T-helper 1 cell treated with Interleukin-12 subunit alpha and Interleukin-12 subunit beta and Interleukin-4 antibody, amounts not matched to agents 30 μg/mL and 1 μg/mL, for 36 hours (primary cell): ENCODE data around the gene MYH9.
"Not testable (repeated sequence)": the region's sequence is repeated elsewhere in the genome, so short reads cannot be mapped to it uniquely, and the experiment has no call there.

ENCODE experiments used
- H3K27ac Mint-ChIP-seq: one replicate; pipeline ENCODE4 v1.8.0; 2021; ENCODE audit warnings: mild to moderate bottlenecking, mixed read lengths
- H3K27me3 Mint-ChIP-seq: one replicate; pipeline ENCODE4 v1.8.0; 2021; ENCODE audit warnings: low read depth, mixed read lengths
- H3K36me3 Mint-ChIP-seq: one replicate; pipeline ENCODE4 v1.8.0; 2021; ENCODE audit warnings: low read depth, mixed read lengths
- H3K4me1 Mint-ChIP-seq: one replicate; pipeline ENCODE4 v1.8.0; 2021; ENCODE audit warnings: low read depth, mixed read lengths
- H3K4me3 Mint-ChIP-seq: one replicate; pipeline ENCODE4 v1.8.0; 2021; ENCODE audit warnings: mild to moderate bottlenecking, moderate library complexity, mixed read lengths
- H3K9me3 Mint-ChIP-seq: one replicate; pipeline ENCODE4 v1.8.0; 2021; ENCODE audit warnings: mixed read lengths

The MYH9 gene

GRCh38 chr22:36293606-36294292 lies 94.0 kb downstream of the MYH9 start:
- Mint-ChIP-seq H3K36me3 (peaks cover 63% of the 10 kb centered on the region), H3K9me3 (no peaks in the 10 kb centered on the region), H3K27me3 (no peaks in the 10 kb centered on the region), H3K4me1 (peaks cover 25% of the 10 kb centered on the region), H3K4me3 (no peak overlapping the region), H3K27ac (no peak overlapping the region)

- Mint-ChIP-seq H3K4me3 (no peak overlapping the region), H3K36me3 (peaks cover 64% of the 10 kb centered on the region), H3K9me3 (no peaks in the 10 kb centered on the region), H3K4me1 (peaks cover 29% of the 10 kb centered on the region), H3K27me3 (no peaks in the 10 kb centered on the region), H3K27ac (no peak overlapping the region)
Observed at GRCh38 chr22:36292823-36293530, 94.8 kb downstream of the MYH9 start.

GRCh38 chr22:36291831-36292740 lies 95.7 kb downstream of the MYH9 start:
- Mint-ChIP-seq H3K27me3 (no peaks in the 10 kb centered on the region), H3K27ac (peak overlapping the region; percentile 69), H3K4me1 (peaks cover 29% of the 10 kb centered on the region), H3K9me3 (no peaks in the 10 kb centered on the region), H3K4me3 (no peak overlapping the region), H3K36me3 (peaks cover 62% of the 10 kb centered on the region)

GRCh38 chr22:36290391-36291075 lies 97.2 kb downstream of the MYH9 start:
- peaks cover 32% of the 10 kb centered on the region for H3K4me1 Mint-ChIP-seq
- not testable (repeated sequence) for H3K9me3 Mint-ChIP-seq, H3K27ac Mint-ChIP-seq, H3K4me3 Mint-ChIP-seq, H3K27me3 Mint-ChIP-seq
- peaks cover 62% of the 10 kb centered on the region for H3K36me3 Mint-ChIP-seq

DNA sequence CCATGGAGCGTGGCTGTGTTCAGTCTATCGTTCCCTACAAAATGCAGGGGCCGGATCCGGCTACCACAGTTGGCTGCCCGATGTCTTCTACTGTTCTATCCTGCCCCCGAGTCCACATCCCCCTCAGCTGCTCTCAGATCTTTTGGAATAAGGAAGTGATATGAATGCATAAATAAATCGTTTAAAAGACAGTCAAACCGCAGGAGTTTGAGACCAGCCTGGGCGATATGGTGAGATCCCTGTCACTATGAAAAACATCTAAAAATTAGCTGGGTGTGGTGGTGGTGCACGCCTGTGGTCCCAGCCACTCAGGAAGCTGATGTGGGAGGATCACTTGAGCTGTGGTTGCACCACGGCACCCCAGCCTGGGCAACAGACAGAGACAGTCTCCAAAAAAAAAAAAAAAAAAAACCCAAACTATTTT lies 97.8 kb downstream of the MYH9 start:
- Mint-ChIP-seq H3K4me1 (peaks cover 32% of the 10 kb centered on the region), H3K4me3 (peak overlapping the region; percentile 63)
- not testable (repeated sequence) for H3K27me3 Mint-ChIP-seq

GRCh38 chr22:36289406-36289870 lies 98.3 kb downstream of the MYH9 start:
- H3K36me3 Mint-ChIP-seq: peaks cover 61% of the 10 kb centered on the region
- peak overlapping the region; percentile 76 for H3K27ac Mint-ChIP-seq
- H3K27me3 Mint-ChIP-seq: no peaks in the 10 kb centered on the region
- peak overlapping the region; percentile 63 for H3K4me3 Mint-ChIP-seq
- H3K9me3 Mint-ChIP-seq: no peaks in the 10 kb centered on the region
- peaks cover 31% of the 10 kb centered on the region for H3K4me1 Mint-ChIP-seq

More for the DNA sequence above, 97.8 kb downstream of the MYH9 start:
- Mint-ChIP-seq H3K36me3 (peaks cover 63% of the 10 kb centered on the region), H3K27ac (peak overlapping the region; percentile 76)
- not testable (repeated sequence) for H3K9me3 Mint-ChIP-seq

DNA sequence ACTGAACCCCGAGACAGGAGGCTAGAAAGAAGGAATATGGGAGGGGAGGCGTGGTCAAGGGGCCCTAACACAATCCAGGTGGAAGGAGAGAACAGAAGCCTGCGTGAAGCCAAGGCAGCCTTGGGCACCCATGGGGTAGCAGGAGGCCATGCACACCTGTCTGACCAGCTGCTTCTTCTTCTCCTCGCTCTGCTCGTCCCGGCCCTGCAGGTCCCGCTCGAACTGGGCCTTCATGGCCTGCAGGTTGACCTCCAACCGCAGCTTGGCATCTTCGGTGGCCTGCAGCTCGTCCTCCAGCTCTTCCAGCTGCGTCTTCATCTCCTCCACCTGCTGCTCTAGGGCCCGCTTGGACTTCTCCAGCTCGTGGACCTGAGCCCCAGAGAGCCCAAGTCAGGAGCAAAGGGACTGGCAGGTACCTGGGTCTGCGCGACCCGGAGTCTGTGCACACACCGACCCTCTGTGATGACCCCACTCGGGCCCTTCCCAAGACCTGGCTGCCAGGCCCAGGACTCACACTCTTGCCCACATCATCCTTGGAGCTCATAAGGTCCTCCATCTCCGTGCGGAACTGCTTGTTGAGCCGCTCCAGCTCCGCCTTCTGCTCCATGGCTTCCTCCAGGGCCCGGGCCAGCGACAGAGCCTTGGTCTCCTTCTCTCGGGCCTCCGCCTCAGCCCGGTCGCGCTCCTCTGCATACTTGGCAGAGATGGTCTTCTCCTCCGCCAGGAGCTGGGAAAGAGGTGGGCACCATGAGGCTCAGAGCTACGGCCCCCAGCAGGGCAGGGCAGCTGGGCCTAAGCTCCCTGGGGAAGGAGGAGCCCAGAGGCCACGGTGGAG lies 99.0 kb downstream of the MYH9 start:
- H3K4me1 Mint-ChIP-seq: peaks cover 29% of the 10 kb centered on the region
- H3K4me3 Mint-ChIP-seq: no peak overlapping the region

GRCh38 chr22:36287881-36288515 lies 99.8 kb downstream of the MYH9 start:
- H3K9me3 Mint-ChIP-seq: no peaks in the 10 kb centered on the region
- H3K27ac Mint-ChIP-seq: peak overlapping the region; percentile 31
- no peak overlapping the region for H3K4me3 Mint-ChIP-seq
- peaks cover 61% of the 10 kb centered on the region for H3K36me3 Mint-ChIP-seq
- peaks cover 29% of the 10 kb centered on the region for H3K4me1 Mint-ChIP-seq
- no peaks in the 10 kb centered on the region for H3K27me3 Mint-ChIP-seq

More for the DNA sequence above, 99.0 kb downstream of the MYH9 start:
- Mint-ChIP-seq H3K36me3 (peaks cover 59% of the 10 kb centered on the region), H3K9me3 (no peaks in the 10 kb centered on the region), H3K27me3 (no peaks in the 10 kb centered on the region), H3K27ac (peak overlapping the region; percentile 72)

DNA sequence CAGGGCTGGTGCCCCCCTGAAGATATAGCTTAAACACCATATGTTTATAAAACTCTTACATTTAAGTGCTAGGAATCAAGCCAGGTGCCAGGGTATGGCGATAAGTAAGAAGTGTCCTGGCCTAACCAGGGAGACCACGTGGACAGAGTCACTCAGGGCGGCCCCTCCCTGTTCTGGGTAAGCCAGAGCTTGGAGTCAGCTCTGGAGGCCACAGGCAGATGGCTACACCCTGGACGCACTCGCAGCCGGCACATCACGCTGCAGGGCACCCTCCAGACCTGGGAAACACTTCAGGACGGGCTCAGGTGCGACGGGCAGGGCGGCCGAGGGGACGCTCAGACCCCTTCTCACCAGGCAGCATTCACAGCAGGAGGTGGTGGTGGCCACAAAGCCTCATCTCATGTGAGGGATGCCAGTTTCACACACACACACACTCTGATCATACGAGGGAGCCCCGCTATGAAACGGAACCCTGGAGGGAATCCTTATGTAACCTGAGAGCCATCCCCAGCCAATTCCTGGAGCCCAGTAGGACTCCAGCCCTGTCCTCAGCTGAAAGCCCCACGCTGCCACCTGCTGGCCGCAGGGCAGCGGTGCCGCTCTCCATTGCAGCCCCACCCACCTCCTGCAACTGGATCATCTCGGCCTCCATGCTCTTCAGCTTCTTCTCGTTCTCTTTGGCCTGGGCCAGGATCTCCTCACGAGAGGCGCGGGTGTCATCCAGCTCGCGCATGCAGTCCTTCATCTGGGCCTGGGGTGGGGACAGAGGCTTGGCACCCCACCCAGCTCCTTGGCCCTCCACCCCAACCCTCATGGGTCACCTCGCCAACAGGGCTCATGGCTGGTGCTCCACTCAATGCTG lies 101.4 kb downstream of the MYH9 start:
- H3K27ac Mint-ChIP-seq: peak overlapping the region; percentile 62
- no peaks in the 10 kb centered on the region for H3K9me3 Mint-ChIP-seq
- peaks cover 61% of the 10 kb centered on the region for H3K36me3 Mint-ChIP-seq
- peaks cover 18% of the 10 kb centered on the region for H3K4me1 Mint-ChIP-seq
- no peaks in the 10 kb centered on the region for H3K27me3 Mint-ChIP-seq
- H3K4me3 Mint-ChIP-seq: no peak overlapping the region

DNA sequence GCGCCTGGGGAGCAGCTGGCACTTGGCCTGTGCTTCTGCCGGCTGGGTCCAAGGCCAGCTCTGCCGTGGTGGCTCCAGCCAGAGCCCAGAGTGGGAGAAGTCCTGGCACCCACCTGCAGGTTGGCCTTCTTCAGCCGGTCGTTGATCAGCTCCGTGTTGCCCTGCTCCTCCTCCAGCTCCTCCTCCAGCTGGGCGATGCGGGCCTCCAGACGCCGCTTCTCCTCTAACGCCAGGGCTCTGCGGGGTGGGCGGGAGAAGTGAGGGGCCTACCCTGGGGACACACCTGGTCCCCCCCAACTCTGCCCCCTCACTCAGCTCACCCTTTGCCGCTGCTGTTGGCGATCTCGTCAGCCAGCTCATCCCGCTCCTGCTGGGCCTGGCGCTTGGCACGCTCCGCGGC lies 102.2 kb downstream of the MYH9 start:
- Mint-ChIP-seq H3K27ac (no peak overlapping the region), H3K36me3 (peaks cover 63% of the 10 kb centered on the region), H3K4me3 (no peak overlapping the region), H3K4me1 (peaks cover 18% of the 10 kb centered on the region), H3K9me3 (no peaks in the 10 kb centered on the region), H3K27me3 (no peaks in the 10 kb centered on the region)

- H3K36me3 Mint-ChIP-seq: peaks cover 66% of the 10 kb centered on the region
- H3K27ac Mint-ChIP-seq: no peak overlapping the region
- peaks cover 17% of the 10 kb centered on the region for H3K4me1 Mint-ChIP-seq
- no peaks in the 10 kb centered on the region for H3K27me3 Mint-ChIP-seq
- H3K4me3 Mint-ChIP-seq: no peak overlapping the region
- no peaks in the 10 kb centered on the region for H3K9me3 Mint-ChIP-seq
Observed at GRCh38 chr22:36285017-36285416, 102.8 kb downstream of the MYH9 start.

- peaks cover 9% of the 10 kb centered on the region for H3K4me1 Mint-ChIP-seq
- H3K36me3 Mint-ChIP-seq: peaks cover 62% of the 10 kb centered on the region
- H3K4me3 Mint-ChIP-seq: no peak overlapping the region
- no peaks in the 10 kb centered on the region for H3K9me3 Mint-ChIP-seq
- H3K27ac Mint-ChIP-seq: no peak overlapping the region
- H3K27me3 Mint-ChIP-seq: no peaks in the 10 kb centered on the region
Observed at GRCh38 chr22:36284171-36284571, 103.6 kb downstream of the MYH9 start.
